ENCODE data around the gene CHRNG. TPM values are rescaled to one million over a fixed set of nuclear protein-coding genes. Genes with fewer than 3 reads are reported as not detected.

The CHRNG gene
- total and polyA plus RNA-seq, 2 donors from 2014 or later = not detected

DNA sequence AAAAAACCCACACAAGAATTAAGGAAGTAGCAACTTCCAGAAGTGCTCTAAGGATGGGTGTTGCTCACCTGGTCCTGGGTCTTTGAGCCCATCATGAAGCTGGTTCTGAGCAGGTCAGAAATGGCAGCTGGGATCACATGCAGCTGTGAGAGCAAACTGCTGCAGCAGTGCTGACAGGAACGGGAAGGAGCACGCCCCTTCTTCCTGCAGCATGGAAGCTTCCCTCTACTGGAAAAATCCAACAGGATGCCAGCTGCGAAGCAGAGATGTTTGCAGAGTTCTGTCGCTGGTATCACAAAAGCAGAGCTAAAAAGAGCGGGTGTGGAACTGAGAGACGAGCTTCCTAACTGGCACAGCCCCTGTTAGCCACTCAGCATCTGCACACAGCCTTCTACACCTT lies 44.7 kb downstream of the CHRNG start:
- TF ChIP-seq, protein P1, sequence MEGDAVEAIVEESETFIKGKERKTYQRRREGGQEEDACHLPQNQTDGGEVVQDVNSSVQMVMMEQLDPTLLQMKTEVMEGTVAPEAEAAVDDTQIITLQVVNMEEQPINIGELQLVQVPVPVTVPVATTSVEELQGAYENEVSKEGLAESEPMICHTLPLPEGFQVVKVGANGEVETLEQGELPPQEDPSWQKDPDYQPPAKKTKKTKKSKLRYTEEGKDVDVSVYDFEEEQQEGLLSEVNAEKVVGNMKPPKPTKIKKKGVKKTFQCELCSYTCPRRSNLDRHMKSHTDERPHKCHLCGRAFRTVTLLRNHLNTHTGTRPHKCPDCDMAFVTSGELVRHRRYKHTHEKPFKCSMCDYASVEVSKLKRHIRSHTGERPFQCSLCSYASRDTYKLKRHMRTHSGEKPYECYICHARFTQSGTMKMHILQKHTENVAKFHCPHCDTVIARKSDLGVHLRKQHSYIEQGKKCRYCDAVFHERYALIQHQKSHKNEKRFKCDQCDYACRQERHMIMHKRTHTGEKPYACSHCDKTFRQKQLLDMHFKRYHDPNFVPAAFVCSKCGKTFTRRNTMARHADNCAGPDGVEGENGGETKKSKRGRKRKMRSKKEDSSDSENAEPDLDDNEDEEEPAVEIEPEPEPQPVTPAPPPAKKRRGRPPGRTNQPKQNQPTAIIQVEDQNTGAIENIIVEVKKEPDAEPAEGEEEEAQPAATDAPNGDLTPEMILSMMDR (IDR thresholded peaks at IDR 0.05; ENCODE audit: borderline replicate concordance, extremely low read depth, insufficient read depth) = no peak
- Histone ChIP-seq H3K4me3 (ENCODE audit: low read length in 3 of 3) (no peak overlapping the region), H3K9me3 (ENCODE audit: control insufficient read depth in 2 of 3, insufficient read depth in 1 of 3, low read length in 3 of 3) (no peaks in the 10 kb centered on the region), H3K36me3 (ENCODE audit: control insufficient read depth in 2 of 3, insufficient read depth in 3 of 3, low read length in 3 of 3) (peaks cover 0 to 25% (median 6%) of the 10 kb centered on the region in 3 donors), H3K27me3 (ENCODE audit: control insufficient read depth, insufficient read depth, low read length) (no peaks in the 10 kb centered on the region), H3K27ac (ENCODE audit: low read depth in 2 of 2, low read length in 2 of 2) (no peak overlapping the region), H3K9ac (ENCODE audit: low read length in 3 of 3) (no peak overlapping the region), H3K4me1 (ENCODE audit: control insufficient read depth in 2 of 3, insufficient read depth in 2 of 3, low read depth in 1 of 3, low read length in 3 of 3) (peaks cover 0 to 19% (median 7%) of the 10 kb centered on the region in 3 donors)
- intact Hi-C loops (cut with DNase I) = no loop called here
- no peak for FAIRE-seq
- DNase-seq = no peak

DNA sequence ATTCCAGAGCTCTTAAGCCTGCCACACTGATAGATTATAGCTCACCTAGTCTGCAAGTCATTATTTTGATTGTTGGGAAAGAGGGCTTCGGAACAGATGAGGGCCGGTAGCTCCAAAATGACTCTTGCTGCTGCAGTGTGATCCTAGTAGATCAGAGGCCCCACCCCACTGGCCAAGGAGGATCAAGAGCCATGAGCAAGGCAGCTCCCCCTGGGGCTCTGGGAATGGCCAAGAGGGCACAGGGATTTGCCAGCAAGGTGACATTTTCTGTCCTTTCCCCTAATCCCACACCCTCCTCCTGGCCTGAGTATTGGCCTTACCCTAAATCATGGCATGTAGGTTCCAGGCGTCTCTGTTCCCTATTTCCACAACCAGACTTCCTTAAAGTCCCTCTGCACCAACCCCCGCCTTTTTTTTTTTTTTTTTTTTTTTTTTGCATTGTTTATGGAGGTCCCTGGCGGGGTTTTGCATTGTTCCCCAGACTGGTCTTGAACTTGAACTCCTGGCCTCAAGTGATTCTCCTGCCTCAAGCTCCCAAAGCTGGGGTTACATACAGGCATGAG lies 47.5 kb downstream of the CHRNG start:
- Histone ChIP-seq H3K27ac (ENCODE audit: low read depth in 2 of 2, low read length in 2 of 2) (no peak overlapping the region), H3K36me3 (ENCODE audit: control insufficient read depth in 2 of 3, insufficient read depth in 3 of 3, low read length in 3 of 3) (peaks cover 0 to 7% (median 1%) of the 10 kb centered on the region in 3 donors), H3K9ac (ENCODE audit: low read length in 3 of 3) (no peak overlapping the region), H3K4me1 (ENCODE audit: control insufficient read depth in 2 of 3, insufficient read depth in 2 of 3, low read depth in 1 of 3, low read length in 3 of 3) (peaks cover 0 to 4% (median 3%) of the 10 kb centered on the region in 3 donors), H3K9me3 (ENCODE audit: control insufficient read depth in 2 of 3, insufficient read depth in 1 of 3, low read length in 3 of 3) (no peaks in the 10 kb centered on the region), H3K27me3 (ENCODE audit: control insufficient read depth, insufficient read depth, low read length) (no peaks in the 10 kb centered on the region), H3K4me3 (ENCODE audit: low read length in 3 of 3) (no peak overlapping the region)
- TF ChIP-seq, protein P1 (IDR thresholded peaks at IDR 0.05; ENCODE audit: borderline replicate concordance, extremely low read depth, insufficient read depth) = no peak
- intact Hi-C loops (cut with DNase I) = no loop called here
- no peak for DNase-seq
- no peak for FAIRE-seq

DNA sequence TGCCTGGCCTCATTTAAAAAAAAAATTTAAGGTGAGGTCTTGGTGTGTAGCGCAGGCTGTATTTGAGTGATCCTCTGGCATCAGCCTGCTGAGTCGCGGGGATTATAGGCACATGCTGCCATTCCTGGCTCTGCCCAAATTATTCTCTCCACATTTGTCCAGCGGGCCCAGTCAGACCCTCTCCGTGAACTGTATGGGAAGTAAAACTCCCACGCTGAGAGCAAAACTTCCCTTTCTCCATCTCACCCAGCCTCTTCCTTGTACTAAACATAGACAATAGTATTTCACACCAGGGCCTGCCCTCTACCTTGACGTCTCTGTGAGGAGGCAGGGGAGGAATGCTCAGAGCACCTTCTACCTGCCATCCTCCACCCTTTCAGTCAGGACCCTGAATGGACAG lies 48.0 kb downstream of the CHRNG start:
- Histone ChIP-seq H3K4me1 (ENCODE audit: control insufficient read depth in 2 of 3, insufficient read depth in 2 of 3, low read depth in 1 of 3, low read length in 3 of 3) (peaks cover 0 to 4% (median 3%) of the 10 kb centered on the region in 3 donors), H3K36me3 (ENCODE audit: control insufficient read depth in 2 of 3, insufficient read depth in 3 of 3, low read length in 3 of 3) (peaks cover 0 to 5% (median 0%) of the 10 kb centered on the region in 3 donors), H3K4me3 (ENCODE audit: low read length in 3 of 3) (no peak overlapping the region), H3K9ac (ENCODE audit: low read length in 3 of 3) (no peak overlapping the region), H3K9me3 (ENCODE audit: control insufficient read depth in 2 of 3, insufficient read depth in 1 of 3, low read length in 3 of 3) (no peaks in the 10 kb centered on the region), H3K27ac (ENCODE audit: low read depth in 2 of 2, low read length in 2 of 2) (no peak overlapping the region), H3K27me3 (ENCODE audit: control insufficient read depth, insufficient read depth, low read length) (no peaks in the 10 kb centered on the region)
- FAIRE-seq (no peak), DNase-seq (no peak)
- TF ChIP-seq, protein P1 (IDR thresholded peaks at IDR 0.05; ENCODE audit: borderline replicate concordance, extremely low read depth, insufficient read depth) = no peak
- intact Hi-C loops (cut with DNase I) = no loop called here

DNA sequence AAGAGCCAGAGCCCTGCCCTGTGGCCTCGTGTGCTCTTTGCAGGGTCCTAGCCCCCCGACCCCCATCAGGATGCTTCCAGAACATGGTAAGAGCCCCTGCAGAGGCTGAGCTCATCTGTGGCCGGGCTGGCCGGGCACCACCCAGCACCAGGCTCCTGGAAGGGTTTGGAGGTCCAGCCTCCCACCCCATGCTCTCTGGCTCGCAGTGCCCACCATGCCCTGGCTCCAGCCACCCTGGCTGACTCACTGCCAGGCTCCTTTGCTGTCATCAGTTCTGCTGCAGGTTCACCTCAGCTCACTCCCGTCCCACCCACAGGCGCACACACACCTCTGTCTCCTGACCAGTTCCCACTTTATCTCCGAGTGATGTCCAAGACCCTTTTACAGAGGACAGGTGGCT lies 48.5 kb downstream of the CHRNG start:
- H3K36me3 ChIP-seq (ENCODE audit: control insufficient read depth in 2 of 3, insufficient read depth in 3 of 3, low read length in 3 of 3) = no peaks in the 10 kb centered on the region
- no peak for FAIRE-seq
- H3K27me3 ChIP-seq (ENCODE audit: control insufficient read depth, insufficient read depth, low read length) = no peaks in the 10 kb centered on the region
- intact Hi-C loops (cut with DNase I) = no loop called here
- peaks cover 0 to 6% (median 4%) of the 10 kb centered on the region in 3 donors for H3K4me1 ChIP-seq (ENCODE audit: control insufficient read depth in 2 of 3, insufficient read depth in 2 of 3, low read depth in 1 of 3, low read length in 3 of 3)
- no peak overlapping the region for H3K4me3 ChIP-seq (ENCODE audit: low read length in 3 of 3)
- no peak overlapping the region for H3K27ac ChIP-seq (ENCODE audit: low read depth in 2 of 2, low read length in 2 of 2)
- no peaks in the 10 kb centered on the region for H3K9me3 ChIP-seq (ENCODE audit: control insufficient read depth in 2 of 3, insufficient read depth in 1 of 3, low read length in 3 of 3)
- no peak for DNase-seq
- TF ChIP-seq, protein P1 (IDR thresholded peaks at IDR 0.05; ENCODE audit: borderline replicate concordance, extremely low read depth, insufficient read depth) = no peak
- no peak overlapping the region for H3K9ac ChIP-seq (ENCODE audit: low read length in 3 of 3)

All from kidney (tissue), 14 donors.